GM20431 (cell line): ENCODE data around the gene KLHL33.
"Not testable (repeated sequence)": the region's sequence is repeated elsewhere in the genome, so short reads cannot be mapped to it uniquely, and the experiment has no call there.

Experiments used
- in situ Hi-C: fragments of 300-500 bp; cut with MseI, MboI; formaldehyde crosslinking; loops from one replicate; pipeline ENCODE4 v1.15.0; 2020; ENCODE audit warnings: low sequenced_read_pairs; ENCODE audit not compliant: unreplicated experiment

The KLHL33 gene

GRCh38 chr14:20454516-20455354 is 18.8 kb upstream of the KLHL33 start, which contains the start of the genes APEX1 and OSGEP:
TSS of gene APEX1 (plus strand) at chr14:20455226. CDS start at chr14:20455646, 420 bp downstream.
TSS of gene OSGEP (minus strand) at chr14:20454812. CDS start at chr14:20454683, 129 bp downstream.
- in situ Hi-C loops: no loop called here

- in situ Hi-C loops: not testable (repeated sequence)
Measured at GRCh38 chr14:20452831-20453230, 16.9 kb upstream of the KLHL33 start.

- in situ Hi-C loops: no loop called here
Measured at GRCh38 chr14:20446889-20447288, 10.9 kb upstream of the KLHL33 start.

- in situ Hi-C loops: not testable (repeated sequence)
Measured at GRCh38 chr14:20443650-20444049, 7.7 kb upstream of the KLHL33 start.

- in situ Hi-C loops: no loop called here
Measured at GRCh38 chr14:20441461-20441860, 5.5 kb upstream of the KLHL33 start.

GRCh38 chr14:20440882-20441281 is 4.9 kb upstream of the KLHL33 start:
- in situ Hi-C loops: no loop called here

- in situ Hi-C loops: no loop called here
Measured at GRCh38 chr14:20440465-20440864, 4.5 kb upstream of the KLHL33 start.

GRCh38 chr14:20438664-20439063 is 2.7 kb upstream of the KLHL33 start:
- in situ Hi-C loops: no loop called here

GRCh38 chr14:20436363-20436755 is 393 bp upstream of the KLHL33 start:
- in situ Hi-C loops: no loop called here

- in situ Hi-C loops: no loop called here
Measured at GRCh38 chr14:20434701-20435581, 1.0 kb downstream of the KLHL33 start.

- in situ Hi-C loops: no loop called here
Measured at GRCh38 chr14:20429801-20430669, 5.9 kb downstream of the KLHL33 start.

GRCh38 chr14:20428802-20429201 is 7.2 kb downstream of the KLHL33 start:
- in situ Hi-C loops: no loop called here

- in situ Hi-C loops: no loop called here
Measured at GRCh38 chr14:20428010-20428365, 8.0 kb downstream of the KLHL33 start.

GRCh38 chr14:20427231-20428009 is 8.5 kb downstream of the KLHL33 start:
- in situ Hi-C loops: no loop called here

- in situ Hi-C loops: no loop called here
Measured at GRCh38 chr14:20424851-20425250, 11.1 kb downstream of the KLHL33 start.

- in situ Hi-C loops: no loop called here
Measured at GRCh38 chr14:20422886-20423285, 13.1 kb downstream of the KLHL33 start.

- in situ Hi-C loops: no loop called here
Measured at GRCh38 chr14:20421267-20421666, 14.7 kb downstream of the KLHL33 start.

- in situ Hi-C loops: no loop called here
Measured at GRCh38 chr14:20419419-20419818, 16.5 kb downstream of the KLHL33 start.

GRCh38 chr14:20418501-20418909 is 17.5 kb downstream of the KLHL33 start:
- in situ Hi-C loops: no loop called here
